Chondrocyte (in vitro differentiated cells): ENCODE measurements around the gene RHBDF1. TPM values are rescaled to one million over a fixed set of nuclear protein-coding genes. Genes with fewer than 3 reads are reported as not detected.

Experiments used
- DNase-seq: peaks from one replicate; pipeline ENCODE4 v3.0.0; 2021; ENCODE audit warnings: mixed read lengths, low spot score
- H3K27ac Mint-ChIP-seq: one replicate; pipeline ENCODE4 v1.8.0; 2021; ENCODE audit warnings: mild to moderate bottlenecking, moderate library complexity, mixed read lengths; ENCODE audit not compliant: unreplicated experiment
- H3K27me3 Mint-ChIP-seq: 2 replicates; pipeline ENCODE4 v1.8.0; 2021; ENCODE audit warnings: low read depth, mixed read lengths
- H3K36me3 Mint-ChIP-seq: 2 replicates; pipeline ENCODE4 v1.8.0; 2021; ENCODE audit warnings: low read depth, mixed read lengths
- H3K4me1 Mint-ChIP-seq: 2 replicates; pipeline ENCODE4 v1.8.0; 2021; ENCODE audit warnings: low read depth, mild to moderate bottlenecking, mixed read lengths
- H3K4me3 Mint-ChIP-seq: one replicate; pipeline ENCODE4 v1.8.0; 2021; ENCODE audit warnings: mild to moderate bottlenecking, moderate library complexity, mixed read lengths; ENCODE audit not compliant: unreplicated experiment
- H3K9me3 Mint-ChIP-seq: 2 replicates; pipeline ENCODE4 v1.8.0; 2021; ENCODE audit warnings: low read depth, mixed read lengths
- CTCF ChIP-seq: fragments of 200-600 bp; sonication (generic); IDR thresholded peaks from 2 replicates; pipeline ENCODE4 v1.5.0; 2021; ENCODE audit warnings: antibody characterized with exemption, mild to moderate bottlenecking, moderate library complexity
- total RNA-seq: library from RNA; stranded (reverse); gene quantifications from 3 replicates; pipeline ENCODE4 v1.2.1, GENCODE V29; 2021

The RHBDF1 gene
- total RNA-seq, 1 donor from 2014 or later: 55.5 TPM

- peaks cover 24% of the 10 kb centered on the region for H3K36me3 Mint-ChIP-seq
- no peak for DNase-seq
- no peak for TF ChIP-seq CTCF
- H3K4me3 Mint-ChIP-seq: no peak overlapping the region
- peaks cover 15% of the 10 kb centered on the region for H3K4me1 Mint-ChIP-seq
- no peaks in the 10 kb centered on the region for H3K27me3 Mint-ChIP-seq
- H3K27ac Mint-ChIP-seq: no peak overlapping the region
- no peaks in the 10 kb centered on the region for H3K9me3 Mint-ChIP-seq
Measured at GRCh38 chr16:62968-63391, 9.5 kb downstream of the RHBDF1 start.

- Mint-ChIP-seq H3K36me3 (peaks cover 27% of the 10 kb centered on the region), H3K27me3 (no peaks in the 10 kb centered on the region), H3K9me3 (no peaks in the 10 kb centered on the region), H3K4me1 (peaks cover 10% of the 10 kb centered on the region), H3K4me3 (no peak overlapping the region), H3K27ac (no peak overlapping the region)
- TF ChIP-seq CTCF: no peak
- peak; percentile 89 for DNase-seq
Measured at GRCh38 chr16:62283-62967, 10.0 kb downstream of the RHBDF1 start.

- Mint-ChIP-seq H3K4me1 (peaks cover 8% of the 10 kb centered on the region), H3K36me3 (peaks cover 32% of the 10 kb centered on the region), H3K9me3 (no peaks in the 10 kb centered on the region), H3K4me3 (no peak overlapping the region), H3K27me3 (no peaks in the 10 kb centered on the region), H3K27ac (no peak overlapping the region)
- DNase-seq: peak; percentile 92
- TF ChIP-seq CTCF: no peak
Measured at GRCh38 chr16:61879-62281, 10.6 kb downstream of the RHBDF1 start.

DNA sequence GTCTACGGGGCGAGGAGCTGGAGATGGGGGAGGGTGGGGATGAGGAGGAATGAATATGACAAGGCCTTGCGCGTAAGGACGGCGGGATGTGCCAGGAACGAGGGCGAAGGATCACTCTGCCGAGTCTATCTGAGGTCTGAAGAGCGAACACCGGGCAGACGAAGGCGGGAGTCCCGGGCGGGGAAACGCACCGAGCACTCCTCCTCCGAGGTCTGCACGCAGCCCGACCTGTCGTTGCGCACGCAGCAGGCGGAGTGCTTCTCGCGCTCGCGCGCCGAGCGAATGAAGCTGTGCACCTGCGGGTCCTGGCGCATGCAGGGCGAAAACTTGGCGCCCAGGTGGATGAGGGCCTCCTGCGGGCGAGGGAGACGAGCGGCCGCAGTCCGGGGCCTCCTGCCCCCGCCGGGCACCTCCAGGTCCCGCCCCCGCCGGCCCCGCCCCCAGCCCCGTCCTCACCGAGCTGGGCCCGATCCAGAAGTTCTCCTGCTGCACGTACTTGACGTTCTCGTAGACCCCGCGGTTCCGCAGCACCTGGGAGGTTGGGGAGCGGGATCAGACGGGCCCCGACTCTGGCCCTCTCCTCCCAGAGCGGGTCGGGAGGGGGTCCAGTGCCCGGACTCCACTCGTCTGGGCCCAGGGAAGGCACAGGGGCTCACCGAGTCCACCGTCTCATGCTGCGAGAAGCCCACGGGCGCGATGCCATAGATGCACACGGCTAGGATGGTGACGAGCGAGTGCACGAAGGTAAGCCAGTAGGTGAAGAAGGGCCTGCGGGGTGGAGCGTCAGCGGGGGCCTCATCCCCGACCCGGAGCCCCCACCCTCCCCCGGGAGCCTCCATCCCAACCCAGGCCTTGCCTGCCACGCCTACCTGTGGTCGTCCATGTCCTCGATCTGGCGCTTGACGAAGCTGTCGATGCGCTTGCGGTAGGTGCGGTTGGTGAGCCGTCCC, 11.2 kb downstream of the RHBDF1 start:
- DNase-seq: peak; percentile 88
- Mint-ChIP-seq H3K27me3 (no peaks in the 10 kb centered on the region), H3K36me3 (peaks cover 33% of the 10 kb centered on the region), H3K9me3 (no peaks in the 10 kb centered on the region), H3K27ac (no peak overlapping the region), H3K4me3 (no peak overlapping the region), H3K4me1 (peaks cover 7% of the 10 kb centered on the region)
- no peak for TF ChIP-seq CTCF

GRCh38 chr16:60166-60565, 12.3 kb downstream of the RHBDF1 start:
- Mint-ChIP-seq H3K4me3 (no peak overlapping the region), H3K36me3 (peaks cover 36% of the 10 kb centered on the region), H3K27me3 (no peaks in the 10 kb centered on the region), H3K9me3 (no peaks in the 10 kb centered on the region), H3K27ac (no peak overlapping the region), H3K4me1 (no peaks in the 10 kb centered on the region)
- no peak for TF ChIP-seq CTCF
- DNase-seq: no peak
